Body of pancreas (tissue), 4 donors: ENCODE data around the gene SLC7A4.

Experiments used
- CTCF ChIP-seq, 7 experiments: fragments of 450-650 bp in 4 of 7; fragments of 200-600 bp in 3 of 7; sonication (generic) in 3 of 7; IDR thresholded peaks; one replicate each; pipeline ENCODE4 v1.5.1; 2016 to 2019; ENCODE audit warnings: antibody characterized with exemption in 7 of 7
- POLR2A ChIP-seq, 3 donors: fragments of 450-650 bp; IDR thresholded peaks; one replicate each; pipeline ENCODE4 v1.6.1; 2016; ENCODE audit warnings: antibody characterized with exemption in 3 of 3, mild to moderate bottlenecking in 2 of 3

- TF ChIP-seq CTCF (IDR thresholded peaks at IDR 0.05) (no peak), POLR2A (IDR thresholded peaks at IDR 0.05) (no peak)
Measured at GRCh38 chr22:21038405-21038804, 6.0 kb upstream of the SLC7A4 start.
